SK-N-SH treated with all-trans-retinoic acid at 6 μM for 48 hours (cell line): ENCODE data around the gene SRPRA.
A peak's percentile ranks its signal among the peaks of the same experiment; 100 is the strongest.

Experiments used
- ATAC-seq: fragments of 200-7000 bp; cut with Tn5 transposase; 3 replicates; pipeline ENCODE4 v1.9.1; 2020; ENCODE audit warnings: mild to moderate bottlenecking, moderate library complexity
- ARNTL ChIP-seq: fragments of 450-650 bp; formaldehyde crosslinking; IDR thresholded peaks from 2 replicates; pipeline ENCODE4 v1.5.0; 2020; ENCODE audit warnings: low read depth, mild to moderate bottlenecking, moderate library complexity, borderline replicate concordance
- BACH2 ChIP-seq: fragments of 250-450 bp; sonication (Bioruptor Pico); IDR thresholded peaks from 2 replicates; pipeline ENCODE4 v1.9.0; 2021; ENCODE audit warnings: mild to moderate bottlenecking, borderline replicate concordance
- CSDC2 ChIP-seq: fragments of 250-450 bp; sonication (Bioruptor Pico); IDR thresholded peaks from 2 replicates; pipeline ENCODE4 v1.5.0; 2020; ENCODE audit warnings: mild to moderate bottlenecking, moderate library complexity
- CSRNP3 ChIP-seq: fragments of 250-450 bp; sonication (Bioruptor Pico); IDR thresholded peaks from 2 replicates; pipeline ENCODE4 v1.5.1; 2021; ENCODE audit warnings: mild to moderate bottlenecking, moderate library complexity
- ESRRG ChIP-seq: fragments of 250-450 bp; sonication (Bioruptor Pico); IDR thresholded peaks from 2 replicates; pipeline ENCODE4 v1.6.1; 2021; ENCODE audit warnings: mild to moderate bottlenecking
- GLIS3 ChIP-seq: fragments of 250-450 bp; sonication (Bioruptor Pico); IDR thresholded peaks from 2 replicates; pipeline ENCODE4 v1.5.0; 2020; ENCODE audit warnings: mild to moderate bottlenecking, moderate library complexity
- ISL1 ChIP-seq: fragments of 250-450 bp; sonication (Bioruptor Pico); IDR thresholded peaks from 2 replicates; pipeline ENCODE4 v2.1.2; 2022; ENCODE audit warnings: mild to moderate bottlenecking, moderate library complexity
- OSR1 ChIP-seq: fragments of 250-450 bp; sonication (Bioruptor Pico); IDR thresholded peaks from 2 replicates; pipeline ENCODE4 v1.8.0; 2022; ENCODE audit warnings: moderate library complexity, mild to moderate bottlenecking, inconsistent platforms
- POU6F1 ChIP-seq: fragments of 250-450 bp; sonication (Bioruptor Pico); IDR thresholded peaks from 2 replicates; pipeline ENCODE4 v1.8.0; 2021; ENCODE audit warnings: low read depth, mild to moderate bottlenecking, moderate library complexity, borderline replicate concordance
- PPARA ChIP-seq: fragments of 250-450 bp; sonication (Bioruptor Pico); IDR thresholded peaks from 2 replicates; pipeline ENCODE4 v1.5.0; 2020; ENCODE audit warnings: mild to moderate bottlenecking, borderline replicate concordance
- RARB ChIP-seq: fragments of 250-450 bp; sonication (Bioruptor Pico); IDR thresholded peaks from 2 replicates; pipeline ENCODE4 v1.8.0; 2021; ENCODE audit warnings: mild to moderate bottlenecking, moderate library complexity
- SNAI2 ChIP-seq: fragments of 250-450 bp; sonication (Bioruptor Pico); IDR thresholded peaks from 2 replicates; pipeline ENCODE4 v1.5.0; 2020; ENCODE audit warnings: mild to moderate bottlenecking, moderate library complexity
- TCF4 ChIP-seq: fragments of 250-450 bp; sonication (Bioruptor Pico); IDR thresholded peaks from 2 replicates; pipeline ENCODE4 v1.8.0; 2021; ENCODE audit warnings: mild to moderate bottlenecking, moderate library complexity, borderline replicate concordance
- TOX ChIP-seq: fragments of 250-450 bp; sonication (Bioruptor Pico); IDR thresholded peaks from 2 replicates; pipeline ENCODE4 v1.8.0; 2021; ENCODE audit warnings: mild to moderate bottlenecking, moderate library complexity, borderline replicate concordance
- ZC3H10 ChIP-seq: fragments of 250-450 bp; sonication (Bioruptor Pico); IDR thresholded peaks from 2 replicates; pipeline ENCODE4 v1.5.1; 2021; ENCODE audit warnings: mild to moderate bottlenecking, moderate library complexity
- ZFP3 ChIP-seq: fragments of 250-450 bp; sonication (Bioruptor Pico); IDR thresholded peaks from 2 replicates; pipeline ENCODE4 v1.5.0; 2020; ENCODE audit warnings: mild to moderate bottlenecking, moderate library complexity
- ZFP30 ChIP-seq: fragments of 450-650 bp; formaldehyde crosslinking; IDR thresholded peaks from 2 replicates; pipeline ENCODE4 v1.5.0; 2022; ENCODE audit warnings: mild to moderate bottlenecking, moderate library complexity
- ZNF70 ChIP-seq: fragments of 450-650 bp; formaldehyde crosslinking; IDR thresholded peaks from 2 replicates; pipeline ENCODE4 v1.5.0; 2020; ENCODE audit warnings: mild to moderate bottlenecking, moderate library complexity
- ZNF8 ChIP-seq: fragments of 450-650 bp; formaldehyde crosslinking; IDR thresholded peaks from 2 replicates; pipeline ENCODE4 v1.5.0; 2020; ENCODE audit warnings: mild to moderate bottlenecking, moderate library complexity
- TF ChIP-seq, protein P1 (sequence below): fragments of 250-450 bp; sonication (Bioruptor Pico); IDR thresholded peaks from 2 replicates; pipeline ENCODE4 v1.8.0; 2020; ENCODE audit warnings: mild to moderate bottlenecking, moderate library complexity, borderline replicate concordance
- TF ChIP-seq, protein P2 (sequence below): fragments of 250-450 bp; sonication (Bioruptor Pico); IDR thresholded peaks from 2 replicates; pipeline ENCODE4 v1.5.0; 2020; ENCODE audit warnings: mild to moderate bottlenecking, moderate library complexity

SRPRA gene, protein sequence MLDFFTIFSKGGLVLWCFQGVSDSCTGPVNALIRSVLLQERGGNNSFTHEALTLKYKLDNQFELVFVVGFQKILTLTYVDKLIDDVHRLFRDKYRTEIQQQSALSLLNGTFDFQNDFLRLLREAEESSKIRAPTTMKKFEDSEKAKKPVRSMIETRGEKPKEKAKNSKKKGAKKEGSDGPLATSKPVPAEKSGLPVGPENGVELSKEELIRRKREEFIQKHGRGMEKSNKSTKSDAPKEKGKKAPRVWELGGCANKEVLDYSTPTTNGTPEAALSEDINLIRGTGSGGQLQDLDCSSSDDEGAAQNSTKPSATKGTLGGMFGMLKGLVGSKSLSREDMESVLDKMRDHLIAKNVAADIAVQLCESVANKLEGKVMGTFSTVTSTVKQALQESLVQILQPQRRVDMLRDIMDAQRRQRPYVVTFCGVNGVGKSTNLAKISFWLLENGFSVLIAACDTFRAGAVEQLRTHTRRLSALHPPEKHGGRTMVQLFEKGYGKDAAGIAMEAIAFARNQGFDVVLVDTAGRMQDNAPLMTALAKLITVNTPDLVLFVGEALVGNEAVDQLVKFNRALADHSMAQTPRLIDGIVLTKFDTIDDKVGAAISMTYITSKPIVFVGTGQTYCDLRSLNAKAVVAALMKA

GRCh38 chr11:126268708-126269579 is at the start of gene SRPRA, which contains the start of gene FOXRED1:
Gene SRPRA (minus strand): TSS chr11:126268895. CDS start chr11:126268804, 91 bp downstream.
Gene FOXRED1 (plus strand): TSS chr11:126269154. CDS start chr11:126269207, 53 bp downstream.
- ATAC-seq: peak; percentile 97
- TF ChIP-seq BACH2 (CRISPR knock-in tag): no peak
- no peak for TF ChIP-seq OSR1 (CRISPR knock-in tag)
- TF ChIP-seq RARB: no peak
- TF ChIP-seq, protein P1, sequence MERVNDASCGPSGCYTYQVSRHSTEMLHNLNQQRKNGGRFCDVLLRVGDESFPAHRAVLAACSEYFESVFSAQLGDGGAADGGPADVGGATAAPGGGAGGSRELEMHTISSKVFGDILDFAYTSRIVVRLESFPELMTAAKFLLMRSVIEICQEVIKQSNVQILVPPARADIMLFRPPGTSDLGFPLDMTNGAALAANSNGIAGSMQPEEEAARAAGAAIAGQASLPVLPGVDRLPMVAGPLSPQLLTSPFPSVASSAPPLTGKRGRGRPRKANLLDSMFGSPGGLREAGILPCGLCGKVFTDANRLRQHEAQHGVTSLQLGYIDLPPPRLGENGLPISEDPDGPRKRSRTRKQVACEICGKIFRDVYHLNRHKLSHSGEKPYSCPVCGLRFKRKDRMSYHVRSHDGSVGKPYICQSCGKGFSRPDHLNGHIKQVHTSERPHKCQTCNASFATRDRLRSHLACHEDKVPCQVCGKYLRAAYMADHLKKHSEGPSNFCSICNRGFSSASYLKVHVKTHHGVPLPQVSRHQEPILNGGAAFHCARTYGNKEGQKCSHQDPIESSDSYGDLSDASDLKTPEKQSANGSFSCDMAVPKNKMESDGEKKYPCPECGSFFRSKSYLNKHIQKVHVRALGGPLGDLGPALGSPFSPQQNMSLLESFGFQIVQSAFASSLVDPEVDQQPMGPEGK (CRISPR knock-in tag): no peak
- TF ChIP-seq ZFP30: no peak
- no peak for TF ChIP-seq ZNF8
- TF ChIP-seq CSRNP3: no peak
- TF ChIP-seq PPARA (CRISPR knock-in tag): no peak
- no peak for TF ChIP-seq ZNF70 (CRISPR knock-in tag)
- no peak for TF ChIP-seq ISL1 (CRISPR knock-in tag)
- TF ChIP-seq CSDC2 (CRISPR knock-in tag): no peak

- peak; percentile 88 for ATAC-seq
- TF ChIP-seq, protein P1 (CRISPR knock-in tag): no peak
- TF ChIP-seq BACH2 (CRISPR knock-in tag) (no peak), GLIS3 (CRISPR knock-in tag) (no peak), SNAI2 (no peak), POU6F1 (CRISPR knock-in tag) (no peak), RARB (no peak), PPARA (CRISPR knock-in tag) (no peak), TCF4 (CRISPR knock-in tag) (no peak), ZNF8 (no peak), ZNF70 (CRISPR knock-in tag) (no peak), ZFP3 (no peak), ISL1 (CRISPR knock-in tag) (no peak), ESRRG (CRISPR knock-in tag) (no peak), CSRNP3 (no peak), ZFP30 (no peak), ARNTL (no peak), OSR1 (CRISPR knock-in tag) (no peak), TOX (no peak), ZC3H10 (CRISPR knock-in tag) (no peak)
- TF ChIP-seq, protein P2, sequence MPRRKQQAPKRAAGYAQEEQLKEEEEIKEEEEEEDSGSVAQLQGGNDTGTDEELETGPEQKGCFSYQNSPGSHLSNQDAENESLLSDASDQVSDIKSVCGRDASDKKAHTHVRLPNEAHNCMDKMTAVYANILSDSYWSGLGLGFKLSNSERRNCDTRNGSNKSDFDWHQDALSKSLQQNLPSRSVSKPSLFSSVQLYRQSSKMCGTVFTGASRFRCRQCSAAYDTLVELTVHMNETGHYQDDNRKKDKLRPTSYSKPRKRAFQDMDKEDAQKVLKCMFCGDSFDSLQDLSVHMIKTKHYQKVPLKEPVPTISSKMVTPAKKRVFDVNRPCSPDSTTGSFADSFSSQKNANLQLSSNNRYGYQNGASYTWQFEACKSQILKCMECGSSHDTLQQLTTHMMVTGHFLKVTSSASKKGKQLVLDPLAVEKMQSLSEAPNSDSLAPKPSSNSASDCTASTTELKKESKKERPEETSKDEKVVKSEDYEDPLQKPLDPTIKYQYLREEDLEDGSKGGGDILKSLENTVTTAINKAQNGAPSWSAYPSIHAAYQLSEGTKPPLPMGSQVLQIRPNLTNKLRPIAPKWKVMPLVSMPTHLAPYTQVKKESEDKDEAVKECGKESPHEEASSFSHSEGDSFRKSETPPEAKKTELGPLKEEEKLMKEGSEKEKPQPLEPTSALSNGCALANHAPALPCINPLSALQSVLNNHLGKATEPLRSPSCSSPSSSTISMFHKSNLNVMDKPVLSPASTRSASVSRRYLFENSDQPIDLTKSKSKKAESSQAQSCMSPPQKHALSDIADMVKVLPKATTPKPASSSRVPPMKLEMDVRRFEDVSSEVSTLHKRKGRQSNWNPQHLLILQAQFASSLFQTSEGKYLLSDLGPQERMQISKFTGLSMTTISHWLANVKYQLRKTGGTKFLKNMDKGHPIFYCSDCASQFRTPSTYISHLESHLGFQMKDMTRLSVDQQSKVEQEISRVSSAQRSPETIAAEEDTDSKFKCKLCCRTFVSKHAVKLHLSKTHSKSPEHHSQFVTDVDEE: no peak
- TF ChIP-seq, all 23 proteins: peak for 0
Observed at GRCh38 chr11:126317756-126318573, 49.3 kb upstream of the SRPRA start.
